Keratinocyte (primary cell): ENCODE results near the gene BICD1.

Experiments
- CTCF ChIP-seq, 3 experiments: IDR thresholded peaks in 1 of 3; conservative IDR thresholded peaks in 1 of 3; optimal IDR thresholded peaks in 1 of 3; 2 replicates in 2 of 3; 3 replicates in 1 of 3; pipeline versions ENCODE3 to v1.5.1; 2011; ENCODE audit warnings: low read length in 3 of 3, mild to moderate bottlenecking in 3 of 3, moderate library complexity in 2 of 3, control low read depth in 1 of 3, inconsistent platforms in 1 of 3; ENCODE audit not compliant: insufficient read depth in 2 of 3; ENCODE audit errors: extremely low read depth in 1 of 3
- EZH2 ChIP-seq: IDR thresholded peaks from one replicate; pipeline ENCODE4 v1.6.1; 2012; ENCODE audit warnings: inconsistent platforms, mild to moderate bottlenecking, low read length, moderate library complexity

GRCh38 chr12:32098112-32098511 is 8.5 kb upstream of the BICD1 start:
- no peak for TF ChIP-seq CTCF (optimal IDR thresholded peaks at IDR 0.05 in 1 of 3, IDR thresholded peaks at IDR 0.05 in 1 of 3, conservative IDR thresholded peaks at IDR 0.05 in 1 of 3; ENCODE audit: extremely low read depth in 1 of 3, insufficient read depth in 2 of 3, low read length in 3 of 3)
- TF ChIP-seq EZH2 = no peak
